DOHH2 (cell line): ENCODE data around the gene PLEKHG2.

Experiments
- CTCF ChIP-seq: fragments of 200-600 bp; sonication (generic); IDR thresholded peaks from one replicate; pipeline ENCODE4 v1.5.1; 2014; ENCODE audit warnings: antibody characterized with exemption, mild to moderate bottlenecking, low read depth, low read length; ENCODE audit not compliant: poor library complexity, severe bottlenecking
- EZH2phosphoT487 ChIP-seq: fragments of 200-600 bp; sonication (generic); IDR thresholded peaks from 2 replicates; pipeline ENCODE4 v1.6.1; 2017; ENCODE audit warnings: borderline replicate concordance, mild to moderate bottlenecking, antibody characterized with exemption, low read length, moderate library complexity, mixed read lengths

GRCh38 chr19:39401070-39401548 is 11.4 kb upstream of the PLEKHG2 start:
- no peak for TF ChIP-seq CTCF
- TF ChIP-seq EZH2phosphoT487, result no peak
